HuH-7 (cell line): ENCODE results near the gene LIFR.

Experiments used
- DNase-seq: peaks from one replicate; pipeline ENCODE4 v3.0.0; 2011; ENCODE audit warnings: low spot score

The LIFR gene

DNA sequence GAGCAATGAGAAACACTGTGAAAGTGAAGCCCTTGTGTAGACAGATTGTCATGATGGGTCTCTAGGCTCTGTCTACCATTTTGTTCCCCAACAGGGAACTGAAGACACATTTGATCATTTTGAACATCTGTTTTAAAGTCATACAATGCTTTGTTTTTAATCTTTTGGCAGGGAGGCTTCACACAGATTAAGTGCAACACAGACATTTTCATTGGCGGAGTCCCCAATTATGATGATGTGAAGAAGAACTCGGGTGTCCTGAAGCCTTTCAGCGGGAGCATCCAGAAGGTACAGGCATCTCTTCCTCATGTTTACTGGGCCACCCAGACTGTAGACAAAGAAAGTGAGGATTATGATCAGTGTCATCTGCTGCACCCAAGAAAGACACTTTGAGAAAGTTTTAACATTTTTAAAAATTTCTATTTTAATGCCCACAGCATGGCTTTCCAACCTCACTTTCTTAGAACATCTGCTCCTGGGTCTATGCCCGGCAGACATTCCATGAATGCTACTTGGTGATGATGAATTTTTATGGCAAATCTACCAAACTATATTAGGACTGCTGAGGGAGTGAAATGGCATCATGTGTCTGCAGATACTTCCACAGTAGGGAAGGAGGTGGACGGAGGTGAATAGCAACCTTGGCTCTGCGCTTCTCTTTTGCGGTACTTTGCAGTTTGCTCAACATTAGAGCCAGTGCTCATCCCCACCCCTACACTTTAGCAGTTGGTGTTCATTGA, 121.3 kb downstream of the LIFR start:
- DNase-seq, result no peak

DNA sequence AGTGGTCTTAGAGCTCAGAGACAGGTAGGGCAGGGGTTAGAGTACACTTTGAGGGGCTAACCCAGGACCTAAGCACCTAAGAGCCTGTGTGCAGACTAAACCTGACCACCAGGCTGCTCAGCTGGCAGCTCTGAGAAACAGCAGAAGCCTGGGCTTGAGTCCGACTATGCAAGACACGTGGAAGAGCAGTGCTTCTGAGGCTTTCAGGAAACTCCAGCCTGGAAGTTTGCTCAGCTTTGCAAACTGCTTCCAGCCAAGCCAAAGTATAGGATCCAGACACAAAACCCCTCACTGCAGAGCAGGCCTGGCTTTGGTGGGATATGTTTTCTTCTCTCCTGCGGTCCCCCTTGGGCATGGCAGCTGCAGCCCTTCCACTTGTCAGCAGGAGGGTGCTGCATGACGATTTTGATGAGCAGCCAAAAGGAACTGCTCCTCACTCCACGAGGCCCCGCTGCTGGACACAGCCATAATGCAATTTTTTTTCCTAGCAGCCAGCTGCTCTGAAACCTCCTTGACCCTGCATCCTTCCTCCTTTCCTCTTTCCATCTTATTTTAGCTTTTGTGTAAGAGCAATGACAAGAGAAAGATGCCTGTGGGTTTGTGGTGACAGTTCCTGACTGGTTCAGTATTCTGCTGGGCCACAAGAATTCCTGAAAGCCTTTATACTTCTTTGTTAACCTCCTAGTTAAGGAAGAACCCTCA, 123.1 kb downstream of the LIFR start:
- DNase-seq, result no peak

DNA sequence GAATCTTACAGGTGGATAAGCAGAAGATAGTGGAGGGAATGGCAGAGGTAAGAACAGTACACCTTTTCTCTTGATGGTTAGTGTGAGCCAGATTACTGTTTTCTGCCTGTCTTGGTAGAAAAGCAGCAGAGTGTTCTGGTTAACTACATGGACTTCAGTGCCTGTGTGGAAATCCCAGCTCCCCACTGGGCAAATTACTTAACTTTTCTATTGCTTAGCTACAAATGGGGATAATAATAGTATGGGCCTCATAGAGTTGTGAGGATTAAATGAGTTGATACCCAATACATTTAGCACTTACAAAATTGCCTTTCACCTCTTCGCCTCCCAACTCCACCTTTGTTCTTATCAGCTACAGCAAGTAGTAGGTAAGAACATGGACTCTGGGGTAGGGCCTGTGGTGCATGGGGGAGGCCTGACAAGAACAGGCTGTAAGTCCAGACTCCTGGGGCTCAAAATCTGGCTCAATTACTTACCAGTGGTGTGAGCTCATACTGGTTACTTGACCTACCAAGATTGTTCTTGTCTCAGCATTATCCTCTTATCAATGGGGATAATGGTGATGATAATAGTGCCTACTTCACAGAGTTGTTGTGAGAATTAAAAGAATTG, 125.1 kb downstream of the LIFR start:
- no peak for DNase-seq

DNA sequence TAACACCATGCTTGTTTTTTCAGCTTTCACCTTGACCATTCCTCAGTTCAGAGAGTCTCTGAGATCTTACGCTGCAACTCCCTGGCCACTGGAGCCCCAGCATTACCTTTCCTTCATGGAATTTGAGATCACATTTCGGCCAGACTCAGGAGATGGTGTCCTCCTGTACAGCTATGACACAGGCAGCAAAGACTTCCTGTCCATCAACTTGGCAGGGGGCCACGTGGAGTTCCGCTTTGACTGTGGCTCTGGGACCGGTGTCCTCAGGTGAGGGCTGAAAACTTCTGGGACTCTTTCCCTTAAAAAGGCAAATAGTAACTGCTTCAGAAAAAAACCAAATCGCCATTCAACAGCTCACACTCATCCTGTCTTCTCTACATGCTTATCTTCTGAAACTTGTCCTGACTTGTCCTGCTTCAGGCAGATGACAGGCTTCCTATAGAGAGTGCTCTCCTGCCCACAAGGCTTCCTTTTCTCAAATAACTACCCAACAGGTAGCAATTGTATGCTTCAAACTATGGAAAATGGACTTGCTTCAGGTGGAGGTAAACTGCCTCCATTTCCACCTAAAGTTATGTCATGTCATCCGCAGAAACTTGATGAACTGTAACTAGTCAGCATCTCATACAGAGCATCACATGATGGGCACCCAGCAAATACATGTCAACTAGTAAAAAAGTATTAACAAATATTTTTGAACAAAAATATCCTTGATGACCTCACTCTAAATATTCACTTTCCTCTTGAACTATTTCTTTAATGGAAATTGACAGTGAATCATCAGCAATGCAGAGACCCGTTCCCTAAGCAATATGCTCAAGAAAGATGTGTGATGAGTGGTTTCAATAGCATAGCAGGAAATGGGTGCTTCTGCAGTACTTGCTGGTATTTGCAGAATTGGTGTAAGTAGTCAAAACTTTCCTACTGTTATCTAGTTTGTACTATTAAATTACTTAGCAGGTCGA, 129.2 kb downstream of the LIFR start:
- DNase-seq, result no peak

DNA sequence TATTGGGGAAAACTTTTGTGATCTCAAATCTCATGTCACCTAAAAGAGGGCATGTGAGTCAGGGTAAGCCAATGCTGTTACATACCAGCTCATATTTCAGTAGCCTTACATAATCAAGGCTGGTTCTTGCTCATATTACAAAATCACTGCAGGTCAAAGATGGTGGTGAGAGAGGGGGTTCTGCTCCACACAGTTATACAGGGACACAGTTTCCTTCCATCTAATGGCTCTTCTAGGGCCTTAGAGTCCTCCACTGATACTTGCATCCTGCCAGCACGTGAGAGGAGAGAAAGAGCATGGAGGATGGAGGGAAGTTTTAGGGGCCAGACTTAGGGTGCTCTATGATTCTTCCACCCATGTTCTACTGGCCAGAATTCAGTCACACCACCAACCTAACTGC, 130.0 kb downstream of the LIFR start:
- DNase-seq, result no peak
